Activated CD8-positive, alpha-beta memory T cell treated with anti-CD3 and anti-CD28 coated beads, Interleukin-2, amount 50 U/mL, for 24 hours (primary cell): ENCODE data around the gene TPSD1.
"Not testable (repeated sequence)": the region's sequence is repeated elsewhere in the genome, so short reads cannot be mapped to it uniquely, and the experiment has no call there.

Source experiments
- DNase-seq: peaks from one replicate; pipeline ENCODE4 v3.0.0-alpha.2; 2020; ENCODE audit errors: extremely low read depth

TPSD1 gene

GRCh38 chr16:1262846-1263221 is 7.0 kb downstream of the TPSD1 start:
- no peak for DNase-seq

GRCh38 chr16:1263591-1264344 is 7.9 kb downstream of the TPSD1 start:
- no peak for DNase-seq

DNA sequence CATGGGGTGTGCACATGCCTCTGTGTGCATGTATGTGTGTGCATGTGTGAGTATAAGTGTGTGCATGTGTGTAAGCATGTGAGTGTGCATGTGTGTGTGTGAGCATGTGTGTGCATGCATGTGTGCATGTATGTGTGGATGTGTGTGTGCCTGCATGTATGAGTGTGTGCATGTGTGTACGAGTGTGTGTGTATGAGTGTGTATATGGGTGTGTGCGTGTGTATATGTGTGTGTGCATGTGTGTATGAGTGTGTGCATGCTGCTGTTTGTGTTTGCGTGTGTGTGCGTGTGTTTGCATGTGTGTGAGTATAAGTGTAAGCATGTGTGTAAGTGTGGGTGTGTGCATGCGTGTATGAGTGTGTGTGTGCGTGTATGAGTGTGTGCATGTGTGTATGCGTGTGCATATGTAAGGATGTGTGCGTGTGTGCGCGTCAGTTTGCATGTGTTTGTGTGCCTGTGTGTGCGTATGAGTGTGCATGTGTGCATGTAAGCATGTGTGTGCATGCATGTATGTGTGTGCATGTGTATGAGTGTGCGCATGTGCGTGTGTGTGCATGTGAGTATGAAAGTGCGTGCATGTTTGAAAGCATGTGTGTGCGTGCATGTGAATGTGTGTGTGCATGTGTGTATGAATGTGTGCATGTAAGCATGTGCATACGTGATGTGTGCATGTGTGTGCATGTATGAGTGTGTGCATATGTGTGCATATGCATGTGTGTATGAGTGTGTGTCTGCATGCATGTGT is 8.6 kb downstream of the TPSD1 start:
- no peak for DNase-seq

- no peak for DNase-seq
Measured at GRCh38 chr16:1265090-1265630, 9.3 kb downstream of the TPSD1 start.

GRCh38 chr16:1265826-1266225 is 10.0 kb downstream of the TPSD1 start:
- DNase-seq, result no peak

GRCh38 chr16:1269418-1269817 is 13.5 kb downstream of the TPSD1 start:
- not testable (repeated sequence) for DNase-seq

DNA sequence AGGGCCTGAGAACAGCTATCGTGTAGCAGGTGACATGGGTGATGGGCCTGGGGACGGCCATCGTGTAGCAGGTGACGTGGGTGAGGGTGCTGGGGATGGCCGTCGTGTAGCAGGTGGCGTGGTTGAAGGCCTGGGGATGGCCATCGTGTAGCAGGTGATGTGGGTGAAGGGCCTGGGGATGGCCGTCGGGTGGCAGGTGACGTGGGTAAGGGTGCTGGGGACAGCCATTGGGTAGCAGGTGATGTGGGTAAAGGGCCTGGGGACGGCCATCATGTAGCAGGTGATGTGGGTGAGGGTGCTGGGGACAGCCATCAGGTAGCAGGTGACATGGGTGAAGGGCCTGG is 15.5 kb downstream of the TPSD1 start:
- DNase-seq, result no peak

DNA sequence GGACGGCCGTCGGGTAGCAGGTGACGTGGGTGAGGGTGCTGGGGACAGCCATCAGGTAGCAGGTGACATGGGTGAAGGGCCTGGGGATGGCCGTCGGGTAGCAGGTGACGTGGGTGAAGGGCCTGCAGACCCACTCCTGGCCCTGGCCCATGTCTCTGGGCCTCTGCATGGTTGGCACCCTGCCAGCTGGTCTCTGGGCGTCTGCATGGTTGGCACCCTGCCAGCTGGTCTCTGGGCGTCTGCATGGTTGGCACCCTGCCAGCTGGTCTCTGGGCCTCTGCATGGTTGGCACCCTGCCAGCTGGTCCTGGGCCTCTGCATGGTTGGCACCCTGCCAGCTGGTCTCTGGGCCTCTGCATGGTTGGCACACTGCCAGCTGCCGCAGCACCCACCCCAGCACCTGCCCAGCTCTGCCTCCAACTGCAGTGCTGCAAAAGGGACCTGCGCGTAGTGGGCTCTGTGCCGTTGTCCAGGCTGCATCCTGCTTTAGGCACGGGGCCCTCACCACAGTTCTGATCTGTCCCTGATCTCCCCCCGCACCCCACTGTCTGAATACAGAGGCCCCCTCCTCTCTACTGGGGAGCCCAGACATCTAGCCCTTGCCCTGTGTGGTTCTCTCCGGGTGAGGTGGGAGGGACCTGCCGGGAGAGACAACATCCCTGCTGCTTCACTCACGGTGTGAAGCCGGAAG is 16.0 kb downstream of the TPSD1 start:
- not testable (repeated sequence) for DNase-seq

GRCh38 chr16:1272453-1273198 is 16.8 kb downstream of the TPSD1 start:
- DNase-seq, result no peak

GRCh38 chr16:1273816-1274215 is 17.9 kb downstream of the TPSD1 start:
- DNase-seq, result no peak

GRCh38 chr16:1274767-1275166 is 18.9 kb downstream of the TPSD1 start:
- no peak for DNase-seq

DNA sequence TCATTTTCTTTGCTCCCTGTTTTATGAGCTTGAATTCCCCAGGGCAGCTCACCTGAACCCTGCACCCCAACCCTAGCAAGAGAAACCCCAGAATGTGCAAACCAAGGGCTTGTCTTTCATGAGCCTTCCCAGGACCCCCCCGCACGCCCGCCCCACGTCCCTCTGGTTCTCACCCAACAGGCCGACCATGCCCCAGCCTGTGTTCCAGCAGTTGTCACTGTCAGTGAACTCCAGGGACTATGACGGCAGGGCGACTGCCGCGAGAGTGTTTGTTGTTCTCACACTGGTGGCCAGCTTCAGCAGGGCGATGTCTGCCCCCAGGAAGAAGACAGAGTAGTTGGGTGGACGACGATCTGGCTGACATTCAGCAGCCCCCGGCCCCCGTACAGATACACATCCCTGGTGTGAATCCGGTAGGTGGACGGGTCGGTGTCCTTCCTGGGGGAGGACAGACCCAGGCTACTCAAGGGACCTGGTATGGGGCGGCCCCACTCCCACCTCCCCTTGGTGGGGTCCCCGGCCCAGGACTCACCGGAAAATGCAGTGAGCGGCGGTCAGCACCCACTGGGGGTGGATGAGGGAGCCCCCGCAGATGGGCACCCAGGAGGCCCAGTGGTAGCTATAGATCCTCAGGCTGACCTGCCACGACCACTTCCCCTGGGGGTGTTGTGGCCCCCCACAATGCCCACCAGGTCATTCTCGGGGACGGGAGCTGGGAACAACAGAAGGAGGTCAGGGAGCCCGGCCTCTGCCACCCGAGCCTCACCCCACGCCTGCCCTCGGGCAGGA is 20.1 kb downstream of the TPSD1 start:
- no peak for DNase-seq

DNA sequence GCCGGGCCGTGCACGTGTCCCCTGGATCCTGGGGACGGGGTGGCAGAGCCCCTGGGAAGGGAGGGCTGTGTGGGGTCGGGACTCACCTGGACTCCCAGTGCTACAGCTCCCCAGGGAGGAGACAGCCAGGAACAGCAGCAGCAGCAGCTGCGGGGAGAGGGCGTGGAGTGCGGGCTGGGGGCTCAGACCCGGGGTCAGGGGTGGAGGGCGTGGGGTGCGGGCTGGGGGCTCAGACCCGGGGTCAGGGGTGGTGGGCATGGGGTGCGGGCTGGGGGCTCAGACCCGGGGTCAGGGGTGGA is 20.7 kb downstream of the TPSD1 start:
- no peak for DNase-seq

DNA sequence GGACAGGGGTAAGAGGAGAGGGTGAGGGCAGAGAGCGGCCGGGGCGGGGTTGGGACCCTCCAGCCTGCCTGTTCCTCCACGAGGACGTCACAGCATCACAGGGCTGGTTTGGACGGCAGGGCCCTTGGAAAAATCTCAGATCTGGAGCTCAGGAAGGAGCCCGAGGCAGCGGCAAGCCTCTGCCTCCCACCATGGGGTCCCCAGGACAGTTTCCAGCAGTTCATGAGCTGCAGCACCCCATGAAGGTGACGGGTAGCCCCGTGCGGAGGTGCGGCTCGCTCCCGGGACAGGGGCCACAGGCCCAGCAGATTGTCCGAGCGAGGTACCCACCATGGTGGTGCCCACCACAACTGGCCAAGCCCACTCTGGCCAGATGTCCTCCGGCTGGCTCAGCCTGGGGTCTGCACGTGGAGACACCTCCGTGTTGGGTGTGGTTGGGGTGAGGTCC is 21.3 kb downstream of the TPSD1 start:
- no peak for DNase-seq

GRCh38 chr16:1277617-1278282 is 21.9 kb downstream of the TPSD1 start:
- no peak for DNase-seq

DNA sequence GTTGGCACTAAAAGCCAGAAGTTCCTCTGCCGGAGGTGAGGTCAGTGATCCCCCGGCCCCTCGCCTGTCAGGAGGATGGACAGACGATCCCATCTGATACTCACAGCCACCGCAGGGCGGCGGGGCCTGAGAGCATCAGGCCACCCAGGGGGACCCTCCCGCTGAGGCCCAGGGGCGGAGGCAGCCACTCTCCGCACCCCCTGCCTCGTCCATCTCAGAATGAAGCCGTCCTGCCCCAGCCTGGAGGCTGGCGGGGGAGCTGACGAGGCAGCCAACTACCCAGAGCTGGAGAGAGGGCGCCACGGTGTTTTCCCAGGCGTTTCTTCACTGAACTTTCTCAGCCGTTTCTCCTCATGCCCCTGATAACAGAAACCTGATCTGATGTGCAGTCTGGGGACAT is 22.6 kb downstream of the TPSD1 start:
- DNase-seq, result no peak

- no peak for DNase-seq
Measured at GRCh38 chr16:1279081-1279944, 23.4 kb downstream of the TPSD1 start.

GRCh38 chr16:1279945-1280589 is 24.2 kb downstream of the TPSD1 start:
- DNase-seq, result no peak

DNA sequence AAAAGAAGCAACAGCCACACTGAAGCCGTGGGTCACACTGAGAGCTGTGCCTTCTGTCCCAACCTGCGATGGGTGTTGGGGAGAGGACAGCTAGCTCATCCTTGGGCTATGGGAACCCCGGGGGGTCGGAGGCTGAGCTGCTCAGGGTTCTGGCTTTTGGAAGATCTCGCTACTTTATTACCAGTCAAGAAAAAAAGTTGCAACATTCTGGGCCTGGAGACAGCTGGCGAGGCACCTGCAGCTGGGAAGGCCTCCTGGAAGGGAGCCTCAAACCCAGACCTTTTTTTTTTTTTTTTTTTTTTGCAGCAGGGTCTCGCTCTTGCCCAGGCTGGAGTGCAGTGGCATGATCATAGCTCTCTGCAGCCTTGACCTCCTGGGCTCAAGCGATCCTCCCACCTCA is 24.9 kb downstream of the TPSD1 start:
- DNase-seq, result no peak
